HG03280 (cell line): ENCODE results near the gene MAD1L1.

Experiments used
- ATAC-seq: cut with Tn5 transposase; IDR thresholded peaks from one replicate; pipeline ENCODE4 v1.9.1; 2021; ENCODE audit warnings: mild to moderate bottlenecking, moderate library complexity; ENCODE audit not compliant: unreplicated experiment

MAD1L1 gene

GRCh38 chr7:2242541-2243429 is 10.0 kb upstream of the MAD1L1 start:
- no peak for ATAC-seq

- ATAC-seq, result peak; percentile 74
Observed at GRCh38 chr7:2241580-2242540, 9.1 kb upstream of the MAD1L1 start, which contains the start of the genes MRM2 and NUDT1. TSS of gene MRM2 (minus strand) at chr7:2242205. CDS start at chr7:2242169, 36 bp downstream. TSS of gene NUDT1 (plus strand) at chr7:2242226. CDS start at chr7:2244575, 2,349 bp downstream.

GRCh38 chr7:2239242-2239641 is 6.5 kb upstream of the MAD1L1 start:
- no peak for ATAC-seq

- peak; percentile 58 for ATAC-seq
Observed at GRCh38 chr7:2237109-2237602, 4.4 kb upstream of the MAD1L1 start.

GRCh38 chr7:2233926-2234325 is 1.2 kb upstream of the MAD1L1 start:
- ATAC-seq, result no peak

GRCh38 chr7:2231992-2232765 is 566 bp downstream of the MAD1L1 start:
- ATAC-seq, result peak; percentile 29

GRCh38 chr7:2230882-2231281 is 1.9 kb downstream of the MAD1L1 start:
- ATAC-seq, result no peak

GRCh38 chr7:2230226-2230625 is 2.5 kb downstream of the MAD1L1 start:
- no peak for ATAC-seq

GRCh38 chr7:2229467-2229866 is 3.3 kb downstream of the MAD1L1 start:
- ATAC-seq, result no peak

- no peak for ATAC-seq
Observed at GRCh38 chr7:2228921-2229320, 3.8 kb downstream of the MAD1L1 start.

- ATAC-seq, result no peak
Observed at GRCh38 chr7:2227699-2228098, 5.0 kb downstream of the MAD1L1 start.

- no peak for ATAC-seq
Observed at GRCh38 chr7:2225830-2226229, 6.9 kb downstream of the MAD1L1 start.

- no peak for ATAC-seq
Observed at GRCh38 chr7:2225336-2225735, 7.4 kb downstream of the MAD1L1 start.

- no peak for ATAC-seq
Observed at GRCh38 chr7:2224934-2225333, 7.8 kb downstream of the MAD1L1 start.

GRCh38 chr7:2224491-2224928 is 8.2 kb downstream of the MAD1L1 start:
- ATAC-seq, result no peak

- no peak for ATAC-seq
Observed at GRCh38 chr7:2223321-2223720, 9.4 kb downstream of the MAD1L1 start.

GRCh38 chr7:2222516-2222915 is 10.2 kb downstream of the MAD1L1 start:
- ATAC-seq, result no peak

- no peak for ATAC-seq
Observed at GRCh38 chr7:2220954-2221353, 11.8 kb downstream of the MAD1L1 start.

GRCh38 chr7:2220506-2220905 is 12.2 kb downstream of the MAD1L1 start:
- ATAC-seq, result no peak

GRCh38 chr7:2220030-2220429 is 12.7 kb downstream of the MAD1L1 start:
- no peak for ATAC-seq
